GM20000 (cell line): ENCODE results near the gene DENND6B.
"Not testable (repeated sequence)": the region's sequence is repeated elsewhere in the genome, so short reads cannot be mapped to it uniquely, and the experiment has no call there.

Experiments
- DNase-seq: peaks from one replicate; pipeline ENCODE4 v3.0.0; 2012; ENCODE audit warnings: low spot score
- TF ChIP-seq, protein P1 (sequence below): IDR thresholded peaks from 2 replicates; pipeline ENCODE4 v1.5.1; 2012; ENCODE audit warnings: mild to moderate bottlenecking, control low read depth; ENCODE audit errors: extremely low read depth, missing control alignments

Gene DENND6B, protein sequence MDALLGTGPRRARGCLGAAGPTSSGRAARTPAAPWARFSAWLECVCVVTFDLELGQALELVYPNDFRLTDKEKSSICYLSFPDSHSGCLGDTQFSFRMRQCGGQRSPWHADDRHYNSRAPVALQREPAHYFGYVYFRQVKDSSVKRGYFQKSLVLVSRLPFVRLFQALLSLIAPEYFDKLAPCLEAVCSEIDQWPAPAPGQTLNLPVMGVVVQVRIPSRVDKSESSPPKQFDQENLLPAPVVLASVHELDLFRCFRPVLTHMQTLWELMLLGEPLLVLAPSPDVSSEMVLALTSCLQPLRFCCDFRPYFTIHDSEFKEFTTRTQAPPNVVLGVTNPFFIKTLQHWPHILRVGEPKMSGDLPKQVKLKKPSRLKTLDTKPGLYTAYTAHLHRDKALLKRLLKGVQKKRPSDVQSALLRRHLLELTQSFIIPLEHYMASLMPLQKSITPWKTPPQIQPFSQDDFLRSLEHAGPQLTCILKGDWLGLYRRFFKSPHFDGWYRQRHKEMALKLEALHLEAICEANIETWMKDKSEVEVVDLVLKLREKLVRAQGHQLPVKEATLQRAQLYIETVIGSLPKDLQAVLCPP

DNA sequence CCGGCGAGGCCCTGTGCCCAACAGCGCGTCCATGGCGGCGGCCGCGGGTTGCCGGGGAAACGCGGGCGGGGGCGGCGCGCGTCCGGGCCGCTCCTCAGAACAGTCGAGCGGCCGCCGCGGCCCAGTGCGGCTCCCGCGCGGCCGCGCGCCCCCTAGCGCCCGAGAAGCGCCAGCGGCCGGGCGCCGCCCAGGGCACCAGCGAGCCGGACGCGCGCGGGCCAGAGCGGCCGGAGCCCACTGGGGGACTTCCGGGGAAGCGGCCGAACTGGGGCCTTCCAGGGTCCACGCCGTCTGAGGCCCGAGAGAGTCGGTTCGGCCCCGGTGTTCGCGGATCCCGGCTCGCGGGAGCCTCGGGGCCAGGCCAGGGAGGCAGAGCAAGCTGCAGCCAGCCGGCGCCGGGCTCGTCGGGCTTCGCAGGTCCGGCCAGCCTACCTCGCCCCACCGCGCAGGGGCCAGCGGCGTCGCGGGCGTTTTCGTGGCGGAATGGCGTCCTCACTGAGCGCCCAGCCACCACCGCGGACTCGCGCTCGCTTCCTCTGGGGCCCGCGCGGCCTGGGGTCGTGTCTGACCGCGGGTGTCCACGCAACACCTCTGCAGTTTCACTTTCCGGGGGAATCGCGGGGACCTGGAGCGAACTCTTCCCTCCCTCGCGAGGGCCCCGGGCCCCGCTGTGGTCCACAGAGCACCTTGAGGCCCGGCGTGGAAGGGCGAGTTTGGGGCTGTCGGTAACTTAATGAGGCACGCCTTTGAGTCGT lies at the start of gene DENND6B:
DENND6B (minus strand) TSS at position 57 of the 755 bp plus-strand sequence; CDS start at position 33, 24 bp downstream.
- DNase-seq, result peak; percentile 97
- TF ChIP-seq, protein P1, sequence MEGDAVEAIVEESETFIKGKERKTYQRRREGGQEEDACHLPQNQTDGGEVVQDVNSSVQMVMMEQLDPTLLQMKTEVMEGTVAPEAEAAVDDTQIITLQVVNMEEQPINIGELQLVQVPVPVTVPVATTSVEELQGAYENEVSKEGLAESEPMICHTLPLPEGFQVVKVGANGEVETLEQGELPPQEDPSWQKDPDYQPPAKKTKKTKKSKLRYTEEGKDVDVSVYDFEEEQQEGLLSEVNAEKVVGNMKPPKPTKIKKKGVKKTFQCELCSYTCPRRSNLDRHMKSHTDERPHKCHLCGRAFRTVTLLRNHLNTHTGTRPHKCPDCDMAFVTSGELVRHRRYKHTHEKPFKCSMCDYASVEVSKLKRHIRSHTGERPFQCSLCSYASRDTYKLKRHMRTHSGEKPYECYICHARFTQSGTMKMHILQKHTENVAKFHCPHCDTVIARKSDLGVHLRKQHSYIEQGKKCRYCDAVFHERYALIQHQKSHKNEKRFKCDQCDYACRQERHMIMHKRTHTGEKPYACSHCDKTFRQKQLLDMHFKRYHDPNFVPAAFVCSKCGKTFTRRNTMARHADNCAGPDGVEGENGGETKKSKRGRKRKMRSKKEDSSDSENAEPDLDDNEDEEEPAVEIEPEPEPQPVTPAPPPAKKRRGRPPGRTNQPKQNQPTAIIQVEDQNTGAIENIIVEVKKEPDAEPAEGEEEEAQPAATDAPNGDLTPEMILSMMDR, result peak; percentile 83

DNA sequence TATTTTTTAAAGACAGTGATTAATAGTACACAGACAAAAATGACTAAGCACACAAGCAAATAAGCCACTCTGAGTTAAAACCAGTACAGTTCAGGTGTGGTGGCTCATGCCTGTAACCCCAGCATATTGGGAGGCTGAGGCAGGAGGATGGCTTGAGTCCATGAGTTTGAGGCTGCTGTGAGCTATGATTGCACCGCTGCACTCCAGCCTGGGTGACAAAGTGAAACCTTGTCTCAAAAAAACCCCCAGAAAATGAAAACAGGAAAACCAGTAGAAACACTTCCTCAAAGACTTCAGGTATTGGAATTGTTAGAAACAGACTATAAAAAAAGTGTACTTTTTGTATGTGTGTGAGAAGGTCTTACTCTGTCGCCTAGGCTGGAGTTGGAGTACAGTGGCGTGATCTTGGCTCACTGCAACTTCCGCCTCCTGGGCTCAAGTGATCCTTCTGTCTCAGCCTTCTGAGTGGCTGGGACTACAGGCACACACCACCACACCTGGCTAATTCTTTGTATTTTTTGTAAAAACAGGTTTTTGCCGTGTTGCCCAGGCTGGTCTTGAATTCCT lies 49.4 kb upstream of the DENND6B start:
- no peak for DNase-seq
- TF ChIP-seq, protein P1, result no peak

DNA sequence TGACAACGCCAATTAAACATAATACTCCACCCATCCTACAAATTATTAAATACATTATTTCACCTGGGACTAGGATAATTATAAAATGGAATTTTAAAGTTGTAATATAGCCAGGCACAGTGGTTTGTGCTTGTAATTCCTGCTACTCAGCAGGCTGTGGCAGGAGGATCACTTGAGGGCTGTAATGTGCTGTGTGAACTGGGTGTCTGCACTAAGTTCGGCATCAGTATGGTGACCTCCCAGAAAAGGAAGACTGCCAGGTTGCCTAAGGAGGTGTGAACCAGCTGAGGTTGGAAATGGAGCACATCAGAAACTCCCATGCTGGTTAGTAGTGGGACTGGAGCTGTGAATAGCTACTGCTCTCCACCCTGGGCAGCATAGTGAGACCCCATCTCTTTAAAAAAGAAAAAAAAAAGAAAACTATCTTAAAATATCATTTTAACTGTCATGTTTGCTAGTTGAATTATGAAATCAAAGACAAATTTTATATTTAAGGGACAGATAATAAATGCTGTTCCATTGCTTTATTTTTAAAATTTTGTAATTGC lies 44.4 kb upstream of the DENND6B start:
- TF ChIP-seq, protein P1, result no peak
- no peak for DNase-seq

DNA sequence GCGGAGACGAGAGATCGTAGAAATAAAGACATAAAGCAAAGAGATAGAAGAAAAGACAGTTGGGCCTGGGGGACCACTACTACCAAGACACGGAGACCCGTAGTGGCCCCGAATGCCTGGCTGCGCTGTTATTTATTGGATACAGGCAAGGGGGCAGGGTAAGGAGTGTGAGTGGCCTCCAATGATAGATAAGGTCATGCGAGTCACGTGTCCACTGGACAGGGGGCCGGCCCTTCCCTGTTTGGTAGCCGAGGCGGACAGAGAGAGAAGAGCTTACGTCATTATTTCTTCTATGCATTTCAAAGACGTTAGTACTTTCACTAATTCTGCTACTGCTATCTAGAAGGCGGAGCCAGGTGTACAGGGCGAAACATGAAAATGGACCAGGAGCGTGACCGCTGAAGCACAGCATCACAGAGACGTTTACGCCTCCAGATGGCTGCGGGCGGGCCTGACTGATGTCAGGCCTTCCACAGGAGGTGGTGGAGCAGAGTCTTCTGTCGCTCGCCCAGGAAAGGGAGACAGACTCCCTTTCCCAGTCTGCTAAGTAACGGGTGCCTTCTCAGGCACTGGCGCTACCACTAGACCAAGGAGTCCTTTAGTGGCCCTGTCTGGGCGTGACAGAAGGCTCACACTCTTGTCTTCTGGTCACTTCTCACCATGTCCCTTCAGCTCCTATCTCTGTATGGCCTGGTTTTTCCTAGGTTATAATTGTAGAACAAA lies 41.1 kb upstream of the DENND6B start:
- no peak for DNase-seq
- TF ChIP-seq, protein P1, result no peak

DNA sequence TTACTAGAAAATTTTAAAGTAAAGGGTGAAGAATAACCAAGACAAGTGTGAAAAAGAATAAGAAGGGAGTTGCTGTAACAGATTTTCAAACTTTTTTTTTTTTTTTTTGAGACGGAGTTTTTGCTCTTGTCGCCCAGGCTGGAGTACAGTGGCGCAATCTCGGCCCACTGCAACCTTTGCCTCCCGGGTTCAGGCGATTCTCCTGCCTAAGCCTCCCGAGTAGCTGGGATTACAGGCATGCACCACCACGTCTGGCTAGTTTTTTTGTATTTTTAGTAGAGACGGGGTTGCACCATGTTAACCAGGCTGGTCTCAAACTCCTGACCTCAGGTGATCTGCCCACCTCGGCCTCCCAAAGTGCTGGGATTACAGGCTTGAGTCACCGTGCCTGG lies 37.0 kb upstream of the DENND6B start:
- DNase-seq, result not testable (repeated sequence)

DNA sequence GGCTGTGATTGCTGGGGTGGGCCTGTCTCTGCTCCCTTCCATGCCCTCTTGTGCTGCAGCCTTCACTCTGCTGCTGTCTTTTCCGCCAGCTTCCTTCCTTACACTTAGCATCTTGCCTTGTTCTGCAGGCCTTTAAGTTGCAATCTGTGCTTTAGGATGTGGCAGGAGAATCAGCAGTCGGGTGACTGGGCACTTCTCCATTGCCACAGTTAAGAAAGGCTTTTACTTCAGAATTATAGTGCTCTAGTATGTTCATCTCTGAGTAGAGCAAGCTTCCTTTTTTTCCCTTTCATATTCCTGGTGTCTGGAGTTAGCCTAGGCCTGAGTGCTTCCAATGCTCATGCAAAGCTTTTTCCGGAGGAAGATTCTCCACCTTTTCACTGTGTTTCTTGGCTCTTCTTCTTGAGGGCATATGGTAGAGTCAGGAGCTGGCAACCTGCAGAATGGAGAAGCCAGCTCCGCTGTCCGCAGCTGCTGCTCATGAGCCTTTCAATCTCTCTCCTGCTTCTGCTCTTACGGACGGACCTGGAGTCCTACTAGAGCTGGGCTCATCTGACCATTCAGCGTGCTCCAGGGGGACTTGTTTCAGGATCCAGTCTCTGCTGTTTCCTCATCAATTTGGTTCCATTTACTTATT lies 36.5 kb upstream of the DENND6B start:
- no peak for DNase-seq
- TF ChIP-seq, protein P1, result no peak

DNA sequence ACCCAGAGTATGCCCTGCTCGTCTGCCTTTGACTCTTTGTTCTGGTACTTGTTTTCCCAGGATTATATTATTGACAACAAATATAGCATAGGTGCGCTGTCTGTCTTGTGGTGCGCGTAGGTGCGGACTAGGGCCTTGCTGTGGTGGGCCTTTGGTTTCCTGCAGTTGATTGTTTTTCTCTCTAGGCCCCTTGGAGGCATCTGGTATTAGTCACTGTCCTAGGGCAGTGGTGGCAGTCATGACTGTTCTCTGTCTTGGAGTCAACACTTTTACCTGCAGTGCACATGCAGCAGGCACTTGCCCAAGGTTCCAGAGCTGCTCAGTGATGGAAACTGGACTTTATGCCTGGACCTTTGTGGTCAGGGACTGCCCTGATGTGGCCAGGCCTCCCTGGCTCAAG lies 34.9 kb upstream of the DENND6B start:
- DNase-seq, result no peak
- TF ChIP-seq, protein P1, result no peak
